ENCODE measurements around the gene LAIR2. TPM values are rescaled to one million over a fixed set of nuclear protein-coding genes. Genes with fewer than 3 reads are reported as not detected.

Gene LAIR2
- total and polyA plus RNA-seq, 4 donors, result 0.19 to 0.24 TPM; not detected in 2

- Histone ChIP-seq H3K4me3 (ENCODE audit: low read depth in 1 of 3, low read length in 3 of 3) (no peak overlapping the region), H3K27me3 (ENCODE audit: control insufficient read depth in 4 of 4, insufficient read depth in 4 of 4, low read length in 3 of 4) (no peaks in the 10 kb centered on the region), H3K4me1 (ENCODE audit: control insufficient read depth in 4 of 4, insufficient read depth in 4 of 4, low read length in 3 of 4) (no peaks in the 10 kb centered on the region), H3K9ac (ENCODE audit: low read depth in 1 of 2, low read length in 2 of 2) (no peak overlapping the region), H3K9me3 (ENCODE audit: control insufficient read depth in 4 of 4, low read length in 3 of 4) (no peaks in the 10 kb centered on the region), H3K36me3 (ENCODE audit: control insufficient read depth in 4 of 4, insufficient read depth in 3 of 4, low read depth in 1 of 4, low read length in 3 of 4) (no peaks in the 10 kb centered on the region), H3K27ac (ENCODE audit: low read depth in 1 of 2, low read length in 2 of 2) (no peak overlapping the region)
- TF ChIP-seq RAD21 (IDR thresholded peaks at IDR 0.05), result no peak
- TF ChIP-seq FOXA2 (IDR thresholded peaks at IDR 0.05), result no peak
- TF ChIP-seq FOXA1 (IDR thresholded peaks at IDR 0.05), result no peak
- no peak for TF ChIP-seq HNF4A (conservative IDR thresholded peaks at IDR 0.05)
- no peak for TF ChIP-seq EGR1 (IDR thresholded peaks at IDR 0.05; ENCODE audit: low read depth in 2 of 2)
- TF ChIP-seq, protein P1, sequence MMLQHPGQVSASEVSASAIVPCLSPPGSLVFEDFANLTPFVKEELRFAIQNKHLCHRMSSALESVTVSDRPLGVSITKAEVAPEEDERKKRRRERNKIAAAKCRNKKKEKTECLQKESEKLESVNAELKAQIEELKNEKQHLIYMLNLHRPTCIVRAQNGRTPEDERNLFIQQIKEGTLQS (IDR thresholded peaks at IDR 0.05), result no peak
- TF ChIP-seq JUND (IDR thresholded peaks at IDR 0.05), result no peak
- no peak for TF ChIP-seq YY1 (IDR thresholded peaks at IDR 0.05)
- TF ChIP-seq RXRA (IDR thresholded peaks at IDR 0.05), result no peak
- no peak for TF ChIP-seq ZBTB33 (IDR thresholded peaks at IDR 0.05)
- no peak for TF ChIP-seq SP1 (IDR thresholded peaks at IDR 0.05)
- no peak for TF ChIP-seq HNF4G (IDR thresholded peaks at IDR 0.05)
- no peak for DNase-seq (ENCODE audit: low spot score)
- WGBS, result 78% methylated on average over 14 of the region's 14 CpGs
These were observed 46.6 kb downstream of the LAIR2 start for GRCh38 chr19:54549224-54549623.

GRCh38 chr19:54551293-54551692 is 48.7 kb downstream of the LAIR2 start:
- no peaks in the 10 kb centered on the region for H3K9me3 ChIP-seq (ENCODE audit: control insufficient read depth in 4 of 4, low read length in 3 of 4)
- H3K4me1 ChIP-seq (ENCODE audit: control insufficient read depth in 4 of 4, insufficient read depth in 4 of 4, low read length in 3 of 4), result no peaks in the 10 kb centered on the region
- TF ChIP-seq, protein P2, sequence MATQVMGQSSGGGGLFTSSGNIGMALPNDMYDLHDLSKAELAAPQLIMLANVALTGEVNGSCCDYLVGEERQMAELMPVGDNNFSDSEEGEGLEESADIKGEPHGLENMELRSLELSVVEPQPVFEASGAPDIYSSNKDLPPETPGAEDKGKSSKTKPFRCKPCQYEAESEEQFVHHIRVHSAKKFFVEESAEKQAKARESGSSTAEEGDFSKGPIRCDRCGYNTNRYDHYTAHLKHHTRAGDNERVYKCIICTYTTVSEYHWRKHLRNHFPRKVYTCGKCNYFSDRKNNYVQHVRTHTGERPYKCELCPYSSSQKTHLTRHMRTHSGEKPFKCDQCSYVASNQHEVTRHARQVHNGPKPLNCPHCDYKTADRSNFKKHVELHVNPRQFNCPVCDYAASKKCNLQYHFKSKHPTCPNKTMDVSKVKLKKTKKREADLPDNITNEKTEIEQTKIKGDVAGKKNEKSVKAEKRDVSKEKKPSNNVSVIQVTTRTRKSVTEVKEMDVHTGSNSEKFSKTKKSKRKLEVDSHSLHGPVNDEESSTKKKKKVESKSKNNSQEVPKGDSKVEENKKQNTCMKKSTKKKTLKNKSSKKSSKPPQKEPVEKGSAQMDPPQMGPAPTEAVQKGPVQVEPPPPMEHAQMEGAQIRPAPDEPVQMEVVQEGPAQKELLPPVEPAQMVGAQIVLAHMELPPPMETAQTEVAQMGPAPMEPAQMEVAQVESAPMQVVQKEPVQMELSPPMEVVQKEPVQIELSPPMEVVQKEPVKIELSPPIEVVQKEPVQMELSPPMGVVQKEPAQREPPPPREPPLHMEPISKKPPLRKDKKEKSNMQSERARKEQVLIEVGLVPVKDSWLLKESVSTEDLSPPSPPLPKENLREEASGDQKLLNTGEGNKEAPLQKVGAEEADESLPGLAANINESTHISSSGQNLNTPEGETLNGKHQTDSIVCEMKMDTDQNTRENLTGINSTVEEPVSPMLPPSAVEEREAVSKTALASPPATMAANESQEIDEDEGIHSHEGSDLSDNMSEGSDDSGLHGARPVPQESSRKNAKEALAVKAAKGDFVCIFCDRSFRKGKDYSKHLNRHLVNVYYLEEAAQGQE (IDR thresholded peaks at IDR 0.05), result no peak
- TF ChIP-seq, protein P3, sequence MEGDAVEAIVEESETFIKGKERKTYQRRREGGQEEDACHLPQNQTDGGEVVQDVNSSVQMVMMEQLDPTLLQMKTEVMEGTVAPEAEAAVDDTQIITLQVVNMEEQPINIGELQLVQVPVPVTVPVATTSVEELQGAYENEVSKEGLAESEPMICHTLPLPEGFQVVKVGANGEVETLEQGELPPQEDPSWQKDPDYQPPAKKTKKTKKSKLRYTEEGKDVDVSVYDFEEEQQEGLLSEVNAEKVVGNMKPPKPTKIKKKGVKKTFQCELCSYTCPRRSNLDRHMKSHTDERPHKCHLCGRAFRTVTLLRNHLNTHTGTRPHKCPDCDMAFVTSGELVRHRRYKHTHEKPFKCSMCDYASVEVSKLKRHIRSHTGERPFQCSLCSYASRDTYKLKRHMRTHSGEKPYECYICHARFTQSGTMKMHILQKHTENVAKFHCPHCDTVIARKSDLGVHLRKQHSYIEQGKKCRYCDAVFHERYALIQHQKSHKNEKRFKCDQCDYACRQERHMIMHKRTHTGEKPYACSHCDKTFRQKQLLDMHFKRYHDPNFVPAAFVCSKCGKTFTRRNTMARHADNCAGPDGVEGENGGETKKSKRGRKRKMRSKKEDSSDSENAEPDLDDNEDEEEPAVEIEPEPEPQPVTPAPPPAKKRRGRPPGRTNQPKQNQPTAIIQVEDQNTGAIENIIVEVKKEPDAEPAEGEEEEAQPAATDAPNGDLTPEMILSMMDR (IDR thresholded peaks at IDR 0.05; ENCODE audit: low read depth, low read length, missing input control), result no peak
- TF ChIP-seq FOXA2 (IDR thresholded peaks at IDR 0.05) (no peak), JUND (IDR thresholded peaks at IDR 0.05) (no peak), FOXA1 (IDR thresholded peaks at IDR 0.05) (no peak), GABPA (IDR thresholded peaks at IDR 0.05 in 1 of 2, conservative IDR thresholded peaks at IDR 0.05 in 1 of 2) (no peak), RXRA (IDR thresholded peaks at IDR 0.05) (no peak), RAD21 (IDR thresholded peaks at IDR 0.05) (no peak), EGR1 (IDR thresholded peaks at IDR 0.05; ENCODE audit: low read depth in 2 of 2) (no peak), SP1 (IDR thresholded peaks at IDR 0.05) (no peak), HNF4A (conservative IDR thresholded peaks at IDR 0.05) (no peak), NR2F2 (IDR thresholded peaks at IDR 0.05) (no peak), ZBTB33 (IDR thresholded peaks at IDR 0.05) (no peak), TAF1 (conservative IDR thresholded peaks at IDR 0.05) (no peak), HNF4G (IDR thresholded peaks at IDR 0.05) (no peak), YY1 (IDR thresholded peaks at IDR 0.05) (no peak)
- TF ChIP-seq, protein P4, sequence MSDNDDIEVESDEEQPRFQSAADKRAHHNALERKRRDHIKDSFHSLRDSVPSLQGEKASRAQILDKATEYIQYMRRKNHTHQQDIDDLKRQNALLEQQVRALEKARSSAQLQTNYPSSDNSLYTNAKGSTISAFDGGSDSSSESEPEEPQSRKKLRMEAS (IDR thresholded peaks at IDR 0.05), result no peak
- TF ChIP-seq, protein P1 (IDR thresholded peaks at IDR 0.05), result no peak
- no peak for DNase-seq (ENCODE audit: low spot score)
- no peak overlapping the region for H3K4me3 ChIP-seq (ENCODE audit: low read depth in 1 of 3, low read length in 3 of 3)
- H3K27ac ChIP-seq (ENCODE audit: low read depth in 1 of 2, low read length in 2 of 2), result no peak overlapping the region
- WGBS, result 76% methylated on average over 6 of the region's 6 CpGs
- no peaks in the 10 kb centered on the region for H3K27me3 ChIP-seq (ENCODE audit: control insufficient read depth in 4 of 4, insufficient read depth in 4 of 4, low read length in 3 of 4)
- H3K9ac ChIP-seq (ENCODE audit: low read depth in 1 of 2, low read length in 2 of 2), result no peak overlapping the region
- H3K36me3 ChIP-seq (ENCODE audit: control insufficient read depth in 4 of 4, insufficient read depth in 3 of 4, low read depth in 1 of 4, low read length in 3 of 4), result no peaks in the 10 kb centered on the region

Data from liver (tissue), 9 donors.